GM12878 (cell line): ENCODE results near the gene CDYL.

Experiments
- CEBPZ ChIP-seq: fragments of 150-350 bp; IDR thresholded peaks from 2 replicates; pipeline ENCODE4 v1.6.1; 2016; ENCODE audit warnings: low read depth, low read length
- CTCF ChIP-seq, 3 experiments: IDR thresholded peaks in 2 of 3; conservative IDR thresholded peaks in 1 of 3; 2 replicates each; pipeline ENCODE4 v1.5.1; 2011; ENCODE audit warnings: low read depth in 3 of 3, low read length in 3 of 3, mild to moderate bottlenecking in 3 of 3, control low read depth in 2 of 3, moderate library complexity in 2 of 3, inconsistent platforms in 1 of 3, mixed read lengths in 1 of 3; ENCODE audit not compliant: control insufficient read depth in 2 of 3, insufficient read depth in 1 of 3; ENCODE audit errors: extremely low read depth in 1 of 3
- FOS ChIP-seq: IDR thresholded peaks from 3 replicates; pipeline ENCODE4 v1.6.1; 2011; ENCODE audit warnings: borderline replicate concordance; ENCODE audit not compliant: insufficient read length; ENCODE audit errors: extremely low read depth
- FOXM1 ChIP-seq: IDR thresholded peaks from 2 replicates; pipeline ENCODE4 v1.6.1; 2012; ENCODE audit warnings: low read depth, mild to moderate bottlenecking, inconsistent platforms, low read length, moderate library complexity
- JUNB ChIP-seq: IDR thresholded peaks from 2 replicates; pipeline ENCODE4 v1.6.1; 2016; ENCODE audit warnings: antibody characterized with exemption, mild to moderate bottlenecking
- KLF5 ChIP-seq: fragments of 450-650 bp; IDR thresholded peaks from 2 replicates; pipeline ENCODE4 v1.6.1; 2014; ENCODE audit warnings: mild to moderate bottlenecking; ENCODE audit not compliant: partially characterized antibody
- MAX ChIP-seq: IDR thresholded peaks from 2 replicates; pipeline ENCODE4 v1.6.1; 2012; ENCODE audit warnings: low read depth, low read length, improper control_type of control experiment
- NR2C1 ChIP-seq: fragments of 450-650 bp; IDR thresholded peaks from 2 replicates; pipeline ENCODE4 v1.6.1; 2017; ENCODE audit warnings: antibody characterized with exemption, mild to moderate bottlenecking, moderate library complexity
- POLR2A ChIP-seq: IDR thresholded peaks from 2 replicates; pipeline ENCODE4 v1.6.1; 2011; ENCODE audit warnings: low read depth, mild to moderate bottlenecking, low read length
- POLR2AphosphoS5 ChIP-seq: IDR thresholded peaks from 2 replicates; pipeline ENCODE4 v1.6.1; 2011; ENCODE audit warnings: mild to moderate bottlenecking, low read length, inconsistent platforms
- REST ChIP-seq: IDR thresholded peaks from 2 replicates; pipeline ENCODE4 v1.6.1; 2012; ENCODE audit warnings: mild to moderate bottlenecking, low read depth, low read length

- TF ChIP-seq POLR2AphosphoS5 (no peak), REST (no peak), JUNB (no peak), CEBPZ (no peak), FOS (no peak), FOXM1 (no peak), KLF5 (no peak), MAX (no peak), NR2C1 (no peak), CTCF (IDR thresholded peaks at IDR 0.05 in 2 of 3, conservative IDR thresholded peaks at IDR 0.05 in 1 of 3; ENCODE audit: control insufficient read depth in 2 of 3, extremely low read depth in 1 of 3, insufficient read depth in 1 of 3, low read depth in 3 of 3, low read length in 3 of 3) (no peak), POLR2A (no peak)
These were observed 149.4 kb downstream of the CDYL start for GRCh38 chr6:4925580-4925979.
